Measurements from ENCODE around the gene EXOC2. TPM values are rescaled to one million over a fixed set of nuclear protein-coding genes. Genes with fewer than 3 reads are reported as not detected.

The EXOC2 gene
- total RNA-seq, 1 donor from 2014 or later = 44.4 TPM

- H3K4me3 ChIP-seq (ENCODE audit: insufficient read depth, low read depth, low read length) = no peak overlapping the region
- no peaks in the 10 kb centered on the region for H3K36me3 ChIP-seq (ENCODE audit: insufficient read depth, low read length)
- H2AFZ ChIP-seq (ENCODE audit: low read depth, low read length) = no peak overlapping the region
- H3K4me1 ChIP-seq (ENCODE audit: insufficient read depth, low read length) = no peaks in the 10 kb centered on the region
- Mint-ChIP-seq H3K4me1 (ENCODE audit: low read depth, unreplicated experiment) (no peaks in the 10 kb centered on the region), H3K27me3 (ENCODE audit: low read depth, unreplicated experiment) (peaks cover 10% of the 10 kb centered on the region), H3K36me3 (ENCODE audit: low read depth, unreplicated experiment) (no peaks in the 10 kb centered on the region), H3K9me3 (ENCODE audit: unreplicated experiment) (peaks cover 9% of the 10 kb centered on the region), H3K4me3 (ENCODE audit: unreplicated experiment) (no peak overlapping the region), H3K27ac (ENCODE audit: unreplicated experiment) (peak overlapping the region; percentile 21)
- H3K4me2 ChIP-seq (ENCODE audit: low read length) = no peak overlapping the region
- FAIRE-seq = no peak
- no peak overlapping the region for H3K27ac ChIP-seq (ENCODE audit: low read depth, low read length)
- no peak overlapping the region for H3K9ac ChIP-seq (ENCODE audit: low read length)
- TF ChIP-seq, protein P1, sequence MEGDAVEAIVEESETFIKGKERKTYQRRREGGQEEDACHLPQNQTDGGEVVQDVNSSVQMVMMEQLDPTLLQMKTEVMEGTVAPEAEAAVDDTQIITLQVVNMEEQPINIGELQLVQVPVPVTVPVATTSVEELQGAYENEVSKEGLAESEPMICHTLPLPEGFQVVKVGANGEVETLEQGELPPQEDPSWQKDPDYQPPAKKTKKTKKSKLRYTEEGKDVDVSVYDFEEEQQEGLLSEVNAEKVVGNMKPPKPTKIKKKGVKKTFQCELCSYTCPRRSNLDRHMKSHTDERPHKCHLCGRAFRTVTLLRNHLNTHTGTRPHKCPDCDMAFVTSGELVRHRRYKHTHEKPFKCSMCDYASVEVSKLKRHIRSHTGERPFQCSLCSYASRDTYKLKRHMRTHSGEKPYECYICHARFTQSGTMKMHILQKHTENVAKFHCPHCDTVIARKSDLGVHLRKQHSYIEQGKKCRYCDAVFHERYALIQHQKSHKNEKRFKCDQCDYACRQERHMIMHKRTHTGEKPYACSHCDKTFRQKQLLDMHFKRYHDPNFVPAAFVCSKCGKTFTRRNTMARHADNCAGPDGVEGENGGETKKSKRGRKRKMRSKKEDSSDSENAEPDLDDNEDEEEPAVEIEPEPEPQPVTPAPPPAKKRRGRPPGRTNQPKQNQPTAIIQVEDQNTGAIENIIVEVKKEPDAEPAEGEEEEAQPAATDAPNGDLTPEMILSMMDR (IDR thresholded peaks at IDR 0.05; ENCODE audit: insufficient read depth, low read depth, low read length) = no peak
- no peak for TF ChIP-seq EZH2 (IDR thresholded peaks at IDR 0.05; ENCODE audit: insufficient read depth, low read length)
- H3K79me2 ChIP-seq (ENCODE audit: insufficient read depth, low read length) = no peaks in the 10 kb centered on the region
- no peaks in the 10 kb centered on the region for H3K9me3 ChIP-seq (ENCODE audit: insufficient read depth, low read depth, low read length)
- H3K27me3 ChIP-seq (ENCODE audit: insufficient read depth, low read length) = peaks cover 7% of the 10 kb centered on the region
- H4K20me1 ChIP-seq (ENCODE audit: insufficient read depth, low read length) = no peaks in the 10 kb centered on the region
- DNase-seq (ENCODE audit: low read depth) = no peak
These were observed 236.5 kb downstream of the EXOC2 start for GRCh38 chr6:456358-456867.

GRCh38 chr6:455835-456234, 237.1 kb downstream of the EXOC2 start:
- peaks cover 10% of the 10 kb centered on the region for H3K27me3 Mint-ChIP-seq (ENCODE audit: low read depth, unreplicated experiment)
- no peaks in the 10 kb centered on the region for H3K36me3 Mint-ChIP-seq (ENCODE audit: low read depth, unreplicated experiment)
- no peak overlapping the region for H3K4me3 Mint-ChIP-seq (ENCODE audit: unreplicated experiment)
- Histone ChIP-seq H3K36me3 (ENCODE audit: insufficient read depth, low read length) (no peaks in the 10 kb centered on the region), H3K79me2 (ENCODE audit: insufficient read depth, low read length) (no peaks in the 10 kb centered on the region), H3K27ac (ENCODE audit: low read depth, low read length) (no peak overlapping the region), H3K9ac (ENCODE audit: low read length) (no peak overlapping the region), H3K9me3 (ENCODE audit: insufficient read depth, low read depth, low read length) (no peaks in the 10 kb centered on the region), H4K20me1 (ENCODE audit: insufficient read depth, low read length) (no peaks in the 10 kb centered on the region), H3K4me1 (ENCODE audit: insufficient read depth, low read length) (no peaks in the 10 kb centered on the region), H3K4me3 (ENCODE audit: insufficient read depth, low read depth, low read length) (no peak overlapping the region), H3K4me2 (ENCODE audit: low read length) (no peak overlapping the region), H2AFZ (ENCODE audit: low read depth, low read length) (no peak overlapping the region), H3K27me3 (ENCODE audit: insufficient read depth, low read length) (peaks cover 7% of the 10 kb centered on the region)
- H3K4me1 Mint-ChIP-seq (ENCODE audit: low read depth, unreplicated experiment) = no peaks in the 10 kb centered on the region
- no peak for TF ChIP-seq EZH2 (IDR thresholded peaks at IDR 0.05; ENCODE audit: insufficient read depth, low read length)
- TF ChIP-seq, protein P1 (IDR thresholded peaks at IDR 0.05; ENCODE audit: insufficient read depth, low read depth, low read length) = no peak
- FAIRE-seq = no peak
- H3K27ac Mint-ChIP-seq (ENCODE audit: unreplicated experiment) = no peak overlapping the region
- peaks cover 9% of the 10 kb centered on the region for H3K9me3 Mint-ChIP-seq (ENCODE audit: unreplicated experiment)
- DNase-seq (ENCODE audit: low read depth) = no peak

- Mint-ChIP-seq H3K27me3 (ENCODE audit: low read depth, unreplicated experiment) (peaks cover 10% of the 10 kb centered on the region), H3K27ac (ENCODE audit: unreplicated experiment) (no peak overlapping the region), H3K36me3 (ENCODE audit: low read depth, unreplicated experiment) (no peaks in the 10 kb centered on the region), H3K9me3 (ENCODE audit: unreplicated experiment) (peaks cover 9% of the 10 kb centered on the region), H3K4me3 (ENCODE audit: unreplicated experiment) (no peak overlapping the region), H3K4me1 (ENCODE audit: low read depth, unreplicated experiment) (no peaks in the 10 kb centered on the region)
- Histone ChIP-seq H3K4me3 (ENCODE audit: insufficient read depth, low read depth, low read length) (no peak overlapping the region), H3K36me3 (ENCODE audit: insufficient read depth, low read length) (no peaks in the 10 kb centered on the region), H3K9ac (ENCODE audit: low read length) (no peak overlapping the region), H3K9me3 (ENCODE audit: insufficient read depth, low read depth, low read length) (no peaks in the 10 kb centered on the region), H4K20me1 (ENCODE audit: insufficient read depth, low read length) (no peaks in the 10 kb centered on the region), H3K27me3 (ENCODE audit: insufficient read depth, low read length) (peaks cover 7% of the 10 kb centered on the region), H2AFZ (ENCODE audit: low read depth, low read length) (no peak overlapping the region), H3K4me1 (ENCODE audit: insufficient read depth, low read length) (no peaks in the 10 kb centered on the region), H3K27ac (ENCODE audit: low read depth, low read length) (no peak overlapping the region), H3K4me2 (ENCODE audit: low read length) (no peak overlapping the region), H3K79me2 (ENCODE audit: insufficient read depth, low read length) (no peaks in the 10 kb centered on the region)
- no peak for FAIRE-seq
- TF ChIP-seq, protein P1 (IDR thresholded peaks at IDR 0.05; ENCODE audit: insufficient read depth, low read depth, low read length) = no peak
- TF ChIP-seq EZH2 (IDR thresholded peaks at IDR 0.05; ENCODE audit: insufficient read depth, low read length) = no peak
- DNase-seq (ENCODE audit: low read depth) = no peak
These were observed 237.8 kb downstream of the EXOC2 start for GRCh38 chr6:455006-455585.
